Right lobe of liver (tissue), 6 donors: Measurements from ENCODE around the gene DIAPH3. TPM values are rescaled to one million over a fixed set of nuclear protein-coding genes. Genes with fewer than 3 reads are reported as not detected.

Experiments used
- ATAC-seq, 4 donors: fragments of 200-7000 bp; cut with Tn5 transposase; one replicate each; pipeline ENCODE4 v1.9.1; 2020; ENCODE audit warnings: mild to moderate bottlenecking in 4 of 4, moderate library complexity in 4 of 4
- DNase-seq, 3 donors: peaks; one replicate each; pipeline ENCODE4 v3.0.0-alpha.2; 2020
- H3K27ac ChIP-seq, 3 donors: fragments of 200-600 bp; one replicate each; pipeline ENCODE4 v1.8.0; 2022
- H3K27me3 ChIP-seq, 2 donors: fragments of 200-600 bp; one replicate each; pipeline ENCODE4 v1.8.0; 2022
- H3K36me3 ChIP-seq, 4 donors: fragments of 200-600 bp; sonication (generic) in 1 of 4; one replicate each; pipeline versions ENCODE4 v1.5.1 to v1.8.0; 2017 to 2022; ENCODE audit warnings: control low read depth in 1 of 4
- H3K4me1 ChIP-seq, 4 donors: fragments of 200-600 bp; sonication (generic) in 1 of 4; one replicate each; pipeline versions ENCODE4 v1.5.1 to v1.8.0; 2017 to 2022; ENCODE audit warnings: control low read depth in 1 of 4
- H3K4me3 ChIP-seq, 3 donors: fragments of 200-600 bp; one replicate each; pipeline ENCODE4 v1.8.0; 2022
- H3K9me3 ChIP-seq, 4 donors: fragments of 200-600 bp; sonication (generic) in 1 of 4; one replicate each; pipeline versions ENCODE4 v1.5.1 to v1.8.0; 2017 to 2022; ENCODE audit warnings: control low read depth in 1 of 4
- CTCF ChIP-seq, 4 donors: fragments of 200-600 bp in 3 of 4; fragments of 450-650 bp in 1 of 4; IDR thresholded peaks; one replicate each; pipeline versions ENCODE4 v1.5.1 to v1.8.0; 2016 to 2022; ENCODE audit warnings: antibody characterized with exemption in 4 of 4, mild to moderate bottlenecking in 2 of 4
- POLR2A ChIP-seq: fragments of 450-650 bp; IDR thresholded peaks from one replicate; pipeline ENCODE4 v1.6.1; 2017; ENCODE audit warnings: antibody characterized with exemption, mild to moderate bottlenecking
- WGBS: methylation state at CpG from one replicate; pipeline ENCODE4 v1.1.6; 2018; ENCODE audit warnings: low coverage, low lambda C conversion rate; ENCODE audit not compliant: insufficient coverage; ENCODE audit errors: missing lambda C conversion rate; 5-methylcytosine and 5-hydroxymethylcytosine counted together
- intact Hi-C, 2 donors: fragments of 100-400 bp; cut with DNase I; formaldehyde crosslinking; loops; one replicate each; pipeline versions ENCODE4 v1.11.2 to v1.14.1; 2022
- total RNA-seq, 6 experiments: library from RNA; depleted of rRNA in 2 of 6; stranded (reverse); fragments of >200 nt in 2 of 6; fragmentation: NEBNext Ultra II Directional in 3 of 6; extraction: Animal tissue kit (Norgen Biotek cat#: 25700) in 3 of 6; gene quantifications; one replicate each; pipeline versions ENCODE4 v1.1.0 to v1.2.4, GENCODE V29; 2016 to 2023
- donor health status: DM: no; HTN: yes; CAD: no.
- donor health status: DM: no; HTN: no; CAD: no.
- donor health status: DM: no; HTN: no; CAD: no.
- donor health status: DM: no; HTN: yes; CAD: no.
- donor health status: DM: no; HTN: yes; CAD: no.

Gene DIAPH3
- total RNA-seq, 6 experiments from 2014 or later = 0.10 to 1.6 (median 0.93) TPM; not detected in 1

- H3K4me1 ChIP-seq = no peaks in the 10 kb centered on the region
- intact Hi-C loops = no loop called here
- ATAC-seq (no peak), DNase-seq (no peak)
- no peak for TF ChIP-seq CTCF (IDR thresholded peaks at IDR 0.05)
- TF ChIP-seq POLR2A = no peak
- H3K27ac ChIP-seq = no peak overlapping the region
- no peaks in the 10 kb centered on the region for H3K9me3 ChIP-seq
- no peaks in the 10 kb centered on the region for H3K36me3 ChIP-seq
- 66% methylated on average over 5 of the region's 5 CpGs for WGBS
- H3K27me3 ChIP-seq = no peaks in the 10 kb centered on the region
- H3K4me3 ChIP-seq = no peak overlapping the region
These were observed 10.4 kb upstream of the DIAPH3 start for GRCh38 chr13:60174113-60174512.

DNA sequence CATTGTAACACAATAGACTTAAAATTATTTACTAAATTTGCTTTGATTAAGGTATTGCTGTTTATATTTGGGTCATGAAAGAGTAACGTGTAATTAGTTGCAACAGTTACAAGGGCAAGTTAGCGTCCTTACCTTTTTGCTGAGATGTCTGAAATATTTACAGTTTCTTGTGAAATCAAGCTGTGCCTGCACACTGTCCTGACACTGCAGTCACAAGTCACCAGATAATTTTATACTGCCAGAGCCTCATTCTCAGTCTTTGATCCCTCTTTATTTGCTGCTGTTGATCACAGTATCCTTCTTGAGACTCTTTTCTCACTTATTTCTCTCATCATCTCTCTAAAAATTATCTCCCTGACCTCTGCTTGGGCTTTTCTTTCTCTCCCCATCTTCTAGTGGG is 8.4 kb upstream of the DIAPH3 start:
- H3K4me1 ChIP-seq = no peaks in the 10 kb centered on the region
- H3K27ac ChIP-seq = no peak overlapping the region
- no peaks in the 10 kb centered on the region for H3K36me3 ChIP-seq
- H3K27me3 ChIP-seq = no peaks in the 10 kb centered on the region
- DNase-seq (no peak), ATAC-seq (no peak)
- intact Hi-C loops = no loop called here
- no peak overlapping the region for H3K4me3 ChIP-seq
- 20% methylated on average over 2 of the region's 2 CpGs for WGBS
- H3K9me3 ChIP-seq = no peaks in the 10 kb centered on the region
- TF ChIP-seq CTCF (IDR thresholded peaks at IDR 0.05) (no peak), POLR2A (no peak)

- Histone ChIP-seq H3K9me3 (no peaks in the 10 kb centered on the region), H3K4me3 (no peak overlapping the region), H3K36me3 (no peaks in the 10 kb centered on the region), H3K4me1 (no peaks in the 10 kb centered on the region), H3K27me3 (no peaks in the 10 kb centered on the region), H3K27ac (no peak overlapping the region)
- WGBS = 75% methylated on average over 3 of the region's 3 CpGs
- DNase-seq = no peak
- no peak for ATAC-seq
- TF ChIP-seq CTCF (IDR thresholded peaks at IDR 0.05) (no peak), POLR2A (no peak)
- intact Hi-C loops = no loop called here
These were observed 6.7 kb upstream of the DIAPH3 start for GRCh38 chr13:60170414-60170813.

- no peaks in the 10 kb centered on the region for H3K36me3 ChIP-seq
- DNase-seq (no peak), ATAC-seq (no peak)
- no peaks in the 10 kb centered on the region for H3K27me3 ChIP-seq
- no peak overlapping the region for H3K4me3 ChIP-seq
- intact Hi-C loops = no loop called here
- TF ChIP-seq POLR2A (no peak), CTCF (IDR thresholded peaks at IDR 0.05) (no peak)
- peaks cover 0 to 5% (median 0%) of the 10 kb centered on the region in 4 donors for H3K4me1 ChIP-seq
- 78% methylated on average over 3 of the region's 3 CpGs for WGBS
- no peak overlapping the region for H3K27ac ChIP-seq
- H3K9me3 ChIP-seq = no peaks in the 10 kb centered on the region
These were observed 5.7 kb upstream of the DIAPH3 start for GRCh38 chr13:60169239-60170031.
